ENCODE data around the gene FLT3LG. TPM values are rescaled to one million over a fixed set of nuclear protein-coding genes. Genes with fewer than 3 reads are reported as not detected.
A peak's percentile ranks its signal among the peaks of the same experiment; 100 is the strongest.

The FLT3LG gene
- total and polyA plus RNA-seq, 7 experiments from 2014 or later = 90.6 to 401 (median 168) TPM

GRCh38 chr19:49439836-49440235 is 34.2 kb upstream of the FLT3LG start:
- Mint-ChIP-seq H3K4me1 (peaks cover 32 to 48% (median 38%) of the 10 kb centered on the region in 7 donors), H3K4me3 (peak overlapping the region in 1 of 10 donors; percentile 26), H3K27ac (no peak overlapping the region), H3K36me3 (peaks cover 0 to 5% (median 0%) of the 10 kb centered on the region in 5 donors), H3K27me3 (peaks cover 73 to 85% (median 75%) of the 10 kb centered on the region in 5 donors), H3K9me3 (peaks cover 0 to 2% (median 0%) of the 10 kb centered on the region in 11 donors)
- Histone ChIP-seq H3K4me3 (ENCODE audit: low read length) (no peak overlapping the region), H3K36me3 (ENCODE audit: control insufficient read depth in 2 of 3, insufficient read depth in 3 of 3, low read length in 3 of 3) (no peaks in the 10 kb centered on the region), H3K27ac (ENCODE audit: low read depth, low read length) (no peak overlapping the region), H3K9me3 (ENCODE audit: control insufficient read depth in 2 of 3, low read length in 3 of 3) (no peaks in the 10 kb centered on the region), H3K4me1 (ENCODE audit: control insufficient read depth in 2 of 2, insufficient read depth in 2 of 2, low read length in 2 of 2) (peaks cover 15 to 21% of the 10 kb centered on the region in 2 donors), H3K27me3 (ENCODE audit: control insufficient read depth in 2 of 2, insufficient read depth in 2 of 2, low read length in 2 of 2) (peaks cover 28 to 51% of the 10 kb centered on the region in 2 donors)
- ChIA-PET CTCF (interaction anchor here (0.6 to 4.2 kb wide), 3 partner anchors 35 to 47 kb away, joined by 3 to 28 read pairs (median 3); no protein-coding TSS in a partner anchor), POLR2A (no interaction called here)
- ATAC-seq (no peak), DNase-seq (no peak)
- intact Hi-C loops (cut with micrococcal nuclease) = loop anchor here (5.0 to 10.0 kb wide), 3 partner anchors 33 to 295 kb away; no protein-coding TSS in a partner anchor

- H3K9me3 ChIP-seq (ENCODE audit: control insufficient read depth in 2 of 3, low read length in 3 of 3) = no peaks in the 10 kb centered on the region
- ATAC-seq (no peak), DNase-seq (no peak)
- H3K36me3 ChIP-seq (ENCODE audit: control insufficient read depth in 2 of 3, insufficient read depth in 3 of 3, low read length in 3 of 3) = no peaks in the 10 kb centered on the region
- H3K4me3 ChIP-seq (ENCODE audit: low read length) = no peak overlapping the region
- H3K27ac ChIP-seq (ENCODE audit: low read depth, low read length) = no peak overlapping the region
- intact Hi-C loops (cut with micrococcal nuclease) = loop anchor here (5.0 to 10.0 kb wide), 3 partner anchors 33 to 296 kb away; no protein-coding TSS in a partner anchor
- CTCF ChIA-PET = interaction anchor here (0.9 to 4.2 kb wide), 2 partner anchors 35 to 48 kb away, joined by 3 to 28 read pairs; no protein-coding TSS in a partner anchor
- Mint-ChIP-seq H3K4me1 (peaks cover 34 to 52% (median 38%) of the 10 kb centered on the region in 7 donors), H3K27ac (peak overlapping the region in 3 of 9 donors; percentile 6 to 44 (median 6)), H3K4me3 (peak overlapping the region; percentile 8 to 80 (median 64)), H3K36me3 (peaks cover 0 to 5% (median 0%) of the 10 kb centered on the region in 5 donors), H3K9me3 (peaks cover 0 to 2% (median 0%) of the 10 kb centered on the region in 11 donors), H3K27me3 (peaks cover 65 to 77% (median 67%) of the 10 kb centered on the region in 5 donors)
- peaks cover 15 to 21% of the 10 kb centered on the region in 2 donors for H3K4me1 ChIP-seq (ENCODE audit: control insufficient read depth in 2 of 2, insufficient read depth in 2 of 2, low read length in 2 of 2)
- POLR2A ChIA-PET = no interaction called here
- peaks cover 28 to 51% of the 10 kb centered on the region in 2 donors for H3K27me3 ChIP-seq (ENCODE audit: control insufficient read depth in 2 of 2, insufficient read depth in 2 of 2, low read length in 2 of 2)
Observed at GRCh38 chr19:49440439-49441209, 33.4 kb upstream of the FLT3LG start.

DNA sequence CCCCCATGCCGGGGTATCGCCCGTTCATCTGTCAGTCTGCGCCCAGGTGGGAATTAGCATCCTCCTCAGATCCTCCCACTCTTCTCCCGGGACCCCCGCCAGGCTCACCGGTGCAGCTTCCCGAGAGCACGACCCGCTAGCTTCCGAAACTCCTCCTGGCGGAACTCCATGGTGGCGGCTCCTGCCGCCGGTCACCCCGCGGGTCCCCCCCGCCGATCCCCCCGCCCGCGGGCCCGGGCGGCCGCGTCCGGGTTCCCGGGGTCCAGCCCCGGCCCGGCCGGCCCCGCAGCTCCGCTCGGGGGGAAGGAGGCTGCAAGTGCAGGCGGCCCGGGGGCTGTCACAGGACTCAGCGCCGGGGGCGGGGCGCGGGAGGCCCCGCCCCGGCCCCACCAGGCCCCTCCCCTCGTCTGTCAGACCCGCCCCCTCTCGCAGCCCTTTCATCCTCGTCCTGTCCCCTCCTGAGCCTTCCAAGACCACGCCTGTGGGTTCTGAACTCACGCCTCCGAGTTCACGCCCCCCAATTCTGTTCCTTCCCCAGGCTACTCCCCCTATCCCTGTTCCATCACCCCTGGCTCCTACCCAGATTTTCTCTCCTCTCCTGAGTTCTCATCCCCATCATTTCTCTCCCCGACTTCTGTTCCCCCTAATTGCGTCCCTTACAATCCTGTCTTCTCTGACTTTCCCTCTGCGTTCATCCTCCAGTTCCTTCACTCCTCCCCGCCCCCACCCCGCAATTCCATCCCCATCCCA is 32.6 kb upstream of the FLT3LG start, which contains the start of gene SLC17A7:
Gene SLC17A7, minus strand, starts transcription at position 318 of the 750 bp plus-strand sequence. Its CDS starts 148 bp downstream, at position 170.
- DNase-seq (peak in 1 of 9 donors; percentile 56), ATAC-seq (no peak)
- H3K36me3 Mint-ChIP-seq = peaks cover 0 to 6% (median 4%) of the 10 kb centered on the region in 5 donors
- intact Hi-C loops (cut with micrococcal nuclease) = loop anchor here (5.0 to 10.0 kb wide), 3 partner anchors 34 to 297 kb away; no protein-coding TSS in a partner anchor
- Histone ChIP-seq H3K4me3 (ENCODE audit: low read length) (no peak within 1 kb of the TSS), H3K9me3 (ENCODE audit: control insufficient read depth in 2 of 3, low read length in 3 of 3) (no peaks in the 10 kb centered on the region), H3K36me3 (ENCODE audit: control insufficient read depth in 2 of 3, insufficient read depth in 3 of 3, low read length in 3 of 3) (peaks cover 0 to 6% (median 0%) of the 10 kb centered on the region in 3 experiments), H3K27me3 (ENCODE audit: control insufficient read depth in 2 of 2, insufficient read depth in 2 of 2, low read length in 2 of 2) (peaks cover 28 to 49% of the 10 kb centered on the region in 2 donors), H3K4me1 (ENCODE audit: control insufficient read depth in 2 of 2, insufficient read depth in 2 of 2, low read length in 2 of 2) (peaks cover 15 to 18% of the 10 kb centered on the region in 2 donors), H3K27ac (ENCODE audit: low read depth, low read length) (no peak within 1 kb of the TSS)
- POLR2A ChIA-PET = interaction anchor here (1.0 kb wide), 1 partner anchor 50 kb away, joined by 3 read pairs; no protein-coding TSS in a partner anchor
- peak within 1 kb of the TSS in 8 of 9 donors; percentile 6 to 78 (median 33) for H3K27ac Mint-ChIP-seq
- H3K27me3 Mint-ChIP-seq = peaks cover 57 to 70% (median 59%) of the 10 kb centered on the region in 5 donors
- peaks cover 0 to 2% (median 0%) of the 10 kb centered on the region in 11 donors for H3K9me3 Mint-ChIP-seq
- CTCF ChIA-PET = interaction anchor here (0.7 to 4.2 kb wide), 3 partner anchors 29 to 81 kb away, joined by 3 to 28 read pairs (median 6); no protein-coding TSS in a partner anchor
- H3K4me3 Mint-ChIP-seq = peak within 1 kb of the TSS; percentile 75 to 88 (median 83)
- peaks cover 30 to 52% (median 32%) of the 10 kb centered on the region in 7 donors for H3K4me1 Mint-ChIP-seq

- H3K27me3 ChIP-seq (ENCODE audit: control insufficient read depth in 2 of 2, insufficient read depth in 2 of 2, low read length in 2 of 2) = peaks cover 28 to 43% of the 10 kb centered on the region in 2 donors
- H3K9me3 ChIP-seq (ENCODE audit: control insufficient read depth in 2 of 3, low read length in 3 of 3) = no peaks in the 10 kb centered on the region
- DNase-seq = no peak
- ATAC-seq = no peak
- Mint-ChIP-seq H3K9me3 (peaks cover 0 to 2% (median 0%) of the 10 kb centered on the region in 11 donors), H3K27me3 (peaks cover 52 to 64% (median 54%) of the 10 kb centered on the region in 5 donors), H3K27ac (peak overlapping the region in 6 of 9 donors; percentile 21 to 69 (median 33)), H3K4me1 (peaks cover 27 to 50% (median 32%) of the 10 kb centered on the region in 7 donors), H3K4me3 (peak overlapping the region; percentile 75 to 88 (median 83)), H3K36me3 (peaks cover 0 to 8% (median 5%) of the 10 kb centered on the region in 5 donors)
- no peak overlapping the region for H3K27ac ChIP-seq (ENCODE audit: low read depth, low read length)
- peaks cover 12 to 15% of the 10 kb centered on the region in 2 donors for H3K4me1 ChIP-seq (ENCODE audit: control insufficient read depth in 2 of 2, insufficient read depth in 2 of 2, low read length in 2 of 2)
- intact Hi-C loops (cut with micrococcal nuclease) = loop anchor here (2.0 to 10.0 kb wide), 8 partner anchors 19 to 297 kb away; partner anchors contain the start of genes CD37 (in 2 of the 2), PTH2 (in 1 of the 2) and RPS11 (in 1 of the 2)
- H3K36me3 ChIP-seq (ENCODE audit: control insufficient read depth in 2 of 3, insufficient read depth in 3 of 3, low read length in 3 of 3) = peaks cover 0 to 11% (median 0%) of the 10 kb centered on the region in 3 experiments
- H3K4me3 ChIP-seq (ENCODE audit: low read length) = no peak overlapping the region
- POLR2A ChIA-PET = interaction anchor here (1.0 kb wide), 1 partner anchor 50 kb away, joined by 3 read pairs; no protein-coding TSS in a partner anchor
- CTCF ChIA-PET = interaction anchor here (0.7 to 4.2 kb wide), 4 partner anchors 28 to 140 kb away, joined by 3 to 28 read pairs (median 4); no protein-coding TSS in a partner anchor
Observed at GRCh38 chr19:49441960-49442350, 32.1 kb upstream of the FLT3LG start.

DNA sequence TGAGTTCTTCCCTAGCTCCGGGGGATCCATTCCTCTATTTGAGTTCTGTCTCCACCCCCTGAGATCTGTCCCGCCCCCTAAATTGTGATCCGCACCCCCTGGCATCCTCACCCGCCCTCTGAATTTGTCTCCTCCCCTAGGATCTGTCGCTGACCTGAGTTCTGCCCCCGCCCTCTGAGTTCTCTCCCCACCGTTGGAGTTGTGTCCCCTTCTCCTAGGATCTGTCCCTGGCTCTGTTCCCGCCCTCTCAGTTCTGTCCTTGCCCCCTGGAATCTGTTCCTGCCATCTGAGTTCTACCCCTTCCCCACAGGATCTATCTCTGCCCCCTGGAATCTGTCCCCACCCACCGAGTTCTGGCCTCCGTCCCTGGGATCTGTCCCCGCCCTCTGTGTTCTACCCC is 31.7 kb upstream of the FLT3LG start:
- Mint-ChIP-seq H3K27me3 (peaks cover 48 to 60% (median 50%) of the 10 kb centered on the region in 5 donors), H3K4me1 (peaks cover 23 to 49% (median 32%) of the 10 kb centered on the region in 7 donors), H3K4me3 (peak overlapping the region; percentile 75 to 88 (median 83)), H3K36me3 (peaks cover 0 to 8% (median 5%) of the 10 kb centered on the region in 5 donors), H3K9me3 (peaks cover 0 to 2% (median 0%) of the 10 kb centered on the region in 11 donors), H3K27ac (peak overlapping the region in 6 of 9 donors; percentile 11 to 78 (median 39))
- intact Hi-C loops (cut with micrococcal nuclease) = loop anchor here (2.0 to 10.0 kb wide), 8 partner anchors 20 to 298 kb away; partner anchors contain the start of genes CD37 (in 2 of the 2), PTH2 (in 1 of the 2) and RPS11 (in 1 of the 2)
- no peak overlapping the region for H3K4me3 ChIP-seq (ENCODE audit: low read length)
- no peak for ATAC-seq
- DNase-seq = no peak
- H3K36me3 ChIP-seq (ENCODE audit: control insufficient read depth in 2 of 3, insufficient read depth in 3 of 3, low read length in 3 of 3) = peaks cover 0 to 15% (median 2%) of the 10 kb centered on the region in 3 experiments
- peaks cover 12 to 15% of the 10 kb centered on the region in 2 donors for H3K4me1 ChIP-seq (ENCODE audit: control insufficient read depth in 2 of 2, insufficient read depth in 2 of 2, low read length in 2 of 2)
- no peak overlapping the region for H3K27ac ChIP-seq (ENCODE audit: low read depth, low read length)
- no peaks in the 10 kb centered on the region for H3K9me3 ChIP-seq (ENCODE audit: control insufficient read depth in 2 of 3, low read length in 3 of 3)
- POLR2A ChIA-PET = interaction anchor here (1.0 to 1.1 kb wide), 2 partner anchors 47 to 51 kb away, joined by 3 read pairs; no protein-coding TSS in a partner anchor
- peaks cover 28 to 42% of the 10 kb centered on the region in 2 donors for H3K27me3 ChIP-seq (ENCODE audit: control insufficient read depth in 2 of 2, insufficient read depth in 2 of 2, low read length in 2 of 2)
- CTCF ChIA-PET = interaction anchor here (0.7 to 4.2 kb wide), 5 partner anchors 25 to 140 kb away, joined by 3 to 28 read pairs (median 4); no protein-coding TSS in a partner anchor

All from naive thymus-derived CD4-positive, alpha-beta T cell (primary cell).